Neural progenitor cell (in vitro differentiated cells): ENCODE data around the gene FOXE1. TPM values are rescaled to one million over a fixed set of nuclear protein-coding genes. Genes with fewer than 3 reads are reported as not detected.

ENCODE experiments used
- DNase-seq: peaks from one replicate; pipeline ENCODE4 v3.0.0-alpha.2; 2016; ENCODE audit warnings: low spot score
- H2AFZ ChIP-seq: fragments of 200-600 bp; sonication (generic); replicated peaks from 2 replicates; pipeline ENCODE4 v1.6.1; 2016; ENCODE audit warnings: antibody characterized with exemption
- H3F3A ChIP-seq: fragments of 200-600 bp; sonication (generic); 2 replicates; pipeline ENCODE4 v1.6.1; 2016; ENCODE audit warnings: antibody characterized with exemption, low read depth
- H3K27ac ChIP-seq: fragments of 200-600 bp; sonication (generic); 2 replicates; pipeline ENCODE4 v1.5.1; 2016; ENCODE audit warnings: mild to moderate bottlenecking
- H3K27me3 ChIP-seq: fragments of 200-600 bp; sonication (generic); 2 replicates; pipeline ENCODE4 v1.6.1; 2016; ENCODE audit warnings: mild to moderate bottlenecking, moderate library complexity
- H3K36me3 ChIP-seq: fragments of 200-600 bp; sonication (generic); 2 replicates; pipeline ENCODE4 v1.5.1; 2016
- H3K4me1 ChIP-seq: fragments of 200-600 bp; sonication (generic); 2 replicates; pipeline ENCODE4 v1.6.1; 2016; ENCODE audit warnings: mixed run types
- H3K4me2 ChIP-seq: fragments of 200-600 bp; sonication (generic); 2 replicates; pipeline ENCODE4 v1.6.1; 2016
- H3K4me3 ChIP-seq: fragments of 200-600 bp; sonication (generic); 2 replicates; pipeline ENCODE4 v1.5.1; 2016
- H3K79me2 ChIP-seq: fragments of 200-600 bp; sonication (generic); 2 replicates; pipeline ENCODE4 v1.6.1; 2016; ENCODE audit warnings: low read depth
- H3K9ac ChIP-seq: fragments of 200-600 bp; sonication (generic); 2 replicates; pipeline ENCODE4 v1.6.1; 2016
- H3K9me3 ChIP-seq: fragments of 200-600 bp; sonication (generic); 2 replicates; pipeline ENCODE4 v1.5.1; 2016; ENCODE audit warnings: low read depth
- H4K20me1 ChIP-seq: fragments of 200-600 bp; sonication (generic); 2 replicates; pipeline ENCODE4 v1.6.1; 2016; ENCODE audit warnings: low read depth
- H3K27ac Mint-ChIP-seq: 3 replicates; pipeline ENCODE4 v1.8.0; 2021; ENCODE audit warnings: mixed read lengths
- H3K27me3 Mint-ChIP-seq: 2 replicates; pipeline ENCODE4 v1.8.0; 2022; ENCODE audit warnings: low read depth, mild to moderate bottlenecking, inconsistent platforms, moderate library complexity, mixed read lengths; ENCODE audit not compliant: insufficient read depth
- H3K36me3 Mint-ChIP-seq: 3 replicates; pipeline ENCODE4 v1.8.0; 2021; ENCODE audit warnings: mixed read lengths
- H3K4me1 Mint-ChIP-seq: 3 replicates; pipeline ENCODE4 v1.8.0; 2021; ENCODE audit warnings: mixed read lengths
- H3K4me3 Mint-ChIP-seq: 3 replicates; pipeline ENCODE4 v1.8.0; 2021; ENCODE audit warnings: mild to moderate bottlenecking, moderate library complexity, mixed read lengths
- H3K9me3 Mint-ChIP-seq: 3 replicates; pipeline ENCODE4 v1.8.0; 2020; ENCODE audit warnings: mixed read lengths
- CTCF ChIP-seq: fragments of 200-600 bp; sonication (generic); IDR thresholded peaks from 2 replicates; pipeline ENCODE4 v1.5.1; 2017; ENCODE audit warnings: antibody characterized with exemption, mild to moderate bottlenecking
- EZH2 ChIP-seq: fragments of 200-600 bp; sonication (generic); IDR thresholded peaks from 2 replicates; pipeline ENCODE4 v1.6.1; 2017; ENCODE audit warnings: antibody characterized with exemption, mild to moderate bottlenecking, moderate library complexity
- EZH2phosphoT487 ChIP-seq: fragments of 200-600 bp; sonication (generic); IDR thresholded peaks from 2 replicates; pipeline ENCODE4 v1.6.1; 2017; ENCODE audit warnings: antibody characterized with exemption
- total RNA-seq: library from RNA; depleted of rRNA; stranded (reverse); fragments of >200 nt; gene quantifications from 2 replicates; pipeline ENCODE4 v1.2.3, GENCODE V29; 2015; ENCODE audit warnings: low replicate concordance

The FOXE1 gene
- total RNA-seq, 1 donor from 2014 or later, result not detected

DNA sequence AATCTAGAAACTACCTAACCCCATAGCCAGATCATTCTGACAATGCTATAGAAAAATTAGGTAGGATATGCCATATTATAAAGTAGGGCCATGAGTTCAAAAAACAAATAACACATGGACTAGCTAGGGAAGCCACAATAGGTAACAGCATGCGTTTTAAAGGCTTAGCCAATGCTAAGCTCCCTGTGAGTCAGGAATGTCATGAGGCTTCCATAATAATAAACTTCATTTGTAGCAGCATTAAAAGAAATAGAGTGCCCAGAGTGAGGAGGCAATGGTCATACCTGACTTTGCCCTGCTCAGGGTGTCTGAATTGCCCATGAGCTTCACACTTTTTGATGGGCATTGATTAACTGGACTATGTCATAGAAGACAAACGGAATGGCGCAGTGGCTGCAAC is 15.8 kb downstream of the FOXE1 start:
- Histone ChIP-seq H3F3A (no peaks in the 10 kb centered on the region), H3K27ac (no peak overlapping the region), H3K4me2 (no peak overlapping the region), H3K9ac (no peak overlapping the region), H3K79me2 (no peaks in the 10 kb centered on the region), H3K4me3 (no peak overlapping the region), H2AFZ (no peak overlapping the region), H3K9me3 (peaks cover 10% of the 10 kb centered on the region), H3K36me3 (no peaks in the 10 kb centered on the region), H3K27me3 (peaks cover 21% of the 10 kb centered on the region), H4K20me1 (no peaks in the 10 kb centered on the region), H3K4me1 (no peaks in the 10 kb centered on the region)
- Mint-ChIP-seq H3K27me3 (peaks cover 7% of the 10 kb centered on the region), H3K36me3 (no peaks in the 10 kb centered on the region), H3K4me3 (no peak overlapping the region), H3K4me1 (peaks cover 5% of the 10 kb centered on the region), H3K27ac (no peak overlapping the region), H3K9me3 (peaks cover 26% of the 10 kb centered on the region)
- TF ChIP-seq EZH2 (no peak), CTCF (no peak), EZH2phosphoT487 (no peak)
- no peak for DNase-seq

DNA sequence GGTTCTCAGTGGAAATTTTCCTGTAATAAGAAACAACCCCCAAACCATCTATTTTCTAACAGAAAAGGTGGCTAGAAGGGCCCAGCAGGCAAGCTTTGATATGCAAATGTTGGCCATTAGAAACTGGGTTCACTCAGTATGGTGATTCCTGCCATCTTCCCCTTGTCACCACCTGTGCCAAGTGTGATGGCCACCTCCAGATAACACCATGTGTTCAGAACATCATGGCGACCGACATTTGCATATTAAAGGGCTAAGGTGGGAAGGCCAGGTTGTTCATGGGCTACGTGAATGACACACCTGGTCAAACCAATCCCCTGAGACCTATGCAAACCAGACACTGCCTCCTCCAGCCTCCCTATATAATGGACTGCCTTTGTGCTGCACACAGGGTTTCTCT is 20.4 kb downstream of the FOXE1 start:
- H3K36me3 ChIP-seq, result no peaks in the 10 kb centered on the region
- H3F3A ChIP-seq, result no peaks in the 10 kb centered on the region
- TF ChIP-seq EZH2 (no peak), EZH2phosphoT487 (no peak), CTCF (no peak)
- H3K27ac ChIP-seq, result no peak overlapping the region
- no peak overlapping the region for H3K9ac ChIP-seq
- H2AFZ ChIP-seq, result peak overlapping the region; percentile 5
- no peak for DNase-seq
- no peak overlapping the region for H3K4me3 Mint-ChIP-seq
- H3K36me3 Mint-ChIP-seq, result no peaks in the 10 kb centered on the region
- peaks cover 6% of the 10 kb centered on the region for H3K27me3 Mint-ChIP-seq
- H3K4me1 Mint-ChIP-seq, result peaks cover 11% of the 10 kb centered on the region
- no peaks in the 10 kb centered on the region for H3K79me2 ChIP-seq
- no peaks in the 10 kb centered on the region for H3K9me3 Mint-ChIP-seq
- no peak overlapping the region for H3K27ac Mint-ChIP-seq
- no peak overlapping the region for H3K4me3 ChIP-seq
- H3K9me3 ChIP-seq, result no peaks in the 10 kb centered on the region
- H3K4me1 ChIP-seq, result no peaks in the 10 kb centered on the region
- H3K27me3 ChIP-seq, result peaks cover 5% of the 10 kb centered on the region
- no peaks in the 10 kb centered on the region for H4K20me1 ChIP-seq
- H3K4me2 ChIP-seq, result no peak overlapping the region

DNA sequence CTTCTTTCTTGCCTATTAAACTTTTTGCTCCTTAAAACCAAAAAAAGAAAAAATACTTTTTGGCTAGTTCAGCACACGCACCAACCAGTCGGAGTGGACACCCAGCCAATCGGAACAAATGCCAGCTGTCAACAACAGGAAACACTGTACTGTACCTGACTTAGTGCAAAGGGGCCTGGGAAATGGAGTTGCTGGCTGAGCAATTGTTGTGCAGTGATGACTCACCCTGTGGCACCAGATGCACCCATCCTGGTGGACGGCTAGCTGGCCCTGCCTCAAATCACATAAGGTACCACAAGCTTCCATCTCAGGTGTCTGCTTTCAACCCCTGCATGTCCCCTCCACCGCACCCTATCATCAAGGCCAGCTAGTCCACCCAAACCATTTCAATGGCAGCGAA is 20.9 kb downstream of the FOXE1 start:
- Histone ChIP-seq H3K27ac (no peak overlapping the region), H3F3A (no peaks in the 10 kb centered on the region), H3K4me2 (no peak overlapping the region), H3K4me3 (no peak overlapping the region), H3K36me3 (no peaks in the 10 kb centered on the region), H4K20me1 (no peaks in the 10 kb centered on the region), H3K79me2 (no peaks in the 10 kb centered on the region), H2AFZ (peak overlapping the region; percentile 5), H3K27me3 (peaks cover 5% of the 10 kb centered on the region), H3K9ac (no peak overlapping the region), H3K4me1 (no peaks in the 10 kb centered on the region), H3K9me3 (no peaks in the 10 kb centered on the region)
- TF ChIP-seq EZH2phosphoT487 (no peak), CTCF (no peak), EZH2 (no peak)
- no peak for DNase-seq
- Mint-ChIP-seq H3K9me3 (no peaks in the 10 kb centered on the region), H3K27me3 (peaks cover 6% of the 10 kb centered on the region), H3K27ac (no peak overlapping the region), H3K4me3 (peak overlapping the region; percentile 11), H3K4me1 (peaks cover 11% of the 10 kb centered on the region), H3K36me3 (no peaks in the 10 kb centered on the region)
